Small intestine (tissue), 7 donors: Measurements from ENCODE around the gene TANK. TPM values are rescaled to one million over a fixed set of nuclear protein-coding genes. Genes with fewer than 3 reads are reported as not detected.
"Not testable (repeated sequence)": the region's sequence is repeated elsewhere in the genome, so short reads cannot be mapped to it uniquely, and the experiment has no call there.

Experiments
- DNase-seq, 2 donors: peaks; one replicate each; pipeline versions ENCODE4 v3.0.0 to v3.0.0-alpha.2; 2013
- FAIRE-seq: peaks from 2 replicates; lab custom pipeline; 2012; peaks lifted over from hg19 to GRCh38; lab: Jason Lieb, UNC
- H3K27ac ChIP-seq, 3 donors: one replicate each; pipeline ENCODE4 v1.5.1; 2013; ENCODE audit warnings: low read length in 2 of 3, mild to moderate bottlenecking in 2 of 3, control low read depth in 1 of 3, inconsistent platforms in 1 of 3, low read depth in 1 of 3, moderate library complexity in 1 of 3
- H3K27me3 ChIP-seq, 3 donors: one replicate each; pipeline ENCODE4 v1.6.1; 2013; ENCODE audit warnings: low read length in 3 of 3, inconsistent platforms in 1 of 3; ENCODE audit not compliant: control insufficient read depth in 3 of 3, insufficient read depth in 3 of 3
- H3K36me3 ChIP-seq, 3 donors: one replicate each; pipeline ENCODE4 v1.6.1; 2013; ENCODE audit warnings: low read length in 3 of 3, inconsistent platforms in 1 of 3, low read depth in 1 of 3, mild to moderate bottlenecking in 1 of 3, moderate library complexity in 1 of 3; ENCODE audit not compliant: control insufficient read depth in 3 of 3, insufficient read depth in 2 of 3
- H3K4me1 ChIP-seq, 3 donors: one replicate each; pipeline ENCODE4 v1.6.1; 2013; ENCODE audit warnings: low read length in 2 of 3, inconsistent platforms in 1 of 3, low read depth in 1 of 3, mild to moderate bottlenecking in 1 of 3, moderate library complexity in 1 of 3; ENCODE audit not compliant: control insufficient read depth in 3 of 3, insufficient read depth in 2 of 3
- H3K4me3 ChIP-seq, 3 donors: one replicate each; pipeline ENCODE4 v1.5.1; 2013; ENCODE audit warnings: low read length in 3 of 3, control low read depth in 1 of 3, inconsistent platforms in 1 of 3, low read depth in 1 of 3, mild to moderate bottlenecking in 1 of 3, moderate library complexity in 1 of 3
- H3K9me3 ChIP-seq, 2 donors: one replicate each; pipeline ENCODE4 v1.6.1; 2013; ENCODE audit warnings: low read depth in 1 of 2, low read length in 1 of 2; ENCODE audit not compliant: control insufficient read depth in 2 of 2, insufficient read depth in 1 of 2
- WGBS, 3 donors: extraction: QIAGEN DNeasy Blood & Tissue Kit; methylation state at CpG; one replicate each; pipeline ENCODE4 v1.1.7; 2013; 5-methylcytosine and 5-hydroxymethylcytosine counted together
- polyA plus RNA-seq, 4 donors: library from polyadenylated mRNA; stranded (reverse) in 3 of 4; unstranded in 1 of 4; fragments of 200-250 nt in 3 of 4; fragments of 120-200 nt in 1 of 4; gene quantifications; one replicate each; pipeline versions ENCODE4 v1.2.1 to v1.2.3, GENCODE V29; 2013
- donor health status: healthy with polysubstance abuse.
- donor health status: control.
- donor health status: control.
- donor health status: Bipolar disorder and iron deficiency.
- donor health status: healthy.

The TANK gene
- polyA plus RNA-seq, 4 donors: 27.7 to 54.8 (median 37.1) TPM

DNA sequence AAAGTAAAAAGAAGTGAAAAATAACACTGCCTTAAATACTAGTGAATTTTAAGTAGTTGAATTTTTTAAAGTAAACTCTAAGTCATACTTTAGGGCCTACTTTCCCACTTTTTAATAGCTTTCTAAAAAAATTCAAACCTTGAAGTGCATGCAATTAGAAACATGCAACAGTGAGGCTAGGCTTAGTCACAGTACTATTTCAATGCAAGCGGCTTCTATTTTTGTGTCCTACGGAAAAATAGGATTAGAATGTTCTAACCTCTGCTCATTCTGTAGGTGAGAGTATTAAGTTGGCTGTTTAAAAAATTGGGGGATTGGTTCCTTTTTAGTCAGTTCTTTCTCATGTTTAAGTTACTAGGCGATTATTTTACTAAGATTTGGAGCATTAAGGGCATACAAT lies 108.9 kb downstream of the TANK start:
- Histone ChIP-seq H3K4me1 (no peaks in the 10 kb centered on the region), H3K9me3 (peaks cover 0 to 9% of the 10 kb centered on the region in 2 donors), H3K4me3 (no peak overlapping the region), H3K27me3 (no peaks in the 10 kb centered on the region), H3K36me3 (no peaks in the 10 kb centered on the region), H3K27ac (no peak overlapping the region)
- FAIRE-seq (no peak), DNase-seq (no peak)
- 94 to 95% (median 95%) methylated on average over 3 of the region's 3 CpGs for WGBS, 3 donors

DNA sequence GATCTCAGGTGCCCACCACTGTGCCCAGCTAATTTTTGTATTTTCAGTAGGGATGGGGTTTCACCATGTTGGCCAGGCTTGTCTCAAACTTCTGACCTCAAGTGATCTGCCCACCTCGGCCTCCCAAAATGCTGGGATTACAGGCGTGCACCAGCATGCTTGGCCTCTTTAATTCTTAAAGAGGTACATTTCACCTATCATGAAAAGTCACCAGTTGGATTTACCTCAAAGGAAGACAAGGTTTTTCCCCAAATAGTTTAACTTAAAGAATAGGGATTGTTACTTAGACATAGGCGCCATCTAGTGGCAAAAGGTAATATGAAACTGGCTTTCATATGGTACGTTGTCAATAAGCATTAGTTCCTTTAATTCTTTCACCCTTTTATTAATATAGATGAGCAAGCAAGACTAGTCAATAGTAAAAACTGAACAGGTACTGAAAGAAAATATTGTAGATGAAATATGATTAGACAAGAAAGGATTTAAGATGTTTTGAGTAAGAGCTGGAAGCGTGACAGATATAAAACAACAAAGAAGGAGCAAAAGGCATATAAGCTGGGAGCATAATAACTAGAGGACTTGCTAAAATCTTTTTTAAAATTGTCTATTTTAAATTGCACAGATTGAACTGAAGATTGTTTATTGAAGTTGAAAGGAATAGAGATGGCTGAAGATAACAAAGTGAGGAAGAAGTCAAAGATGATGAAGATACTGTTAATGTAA lies 113.0 kb downstream of the TANK start:
- FAIRE-seq (peak; percentile 41), DNase-seq (peak; percentile 61)

DNA sequence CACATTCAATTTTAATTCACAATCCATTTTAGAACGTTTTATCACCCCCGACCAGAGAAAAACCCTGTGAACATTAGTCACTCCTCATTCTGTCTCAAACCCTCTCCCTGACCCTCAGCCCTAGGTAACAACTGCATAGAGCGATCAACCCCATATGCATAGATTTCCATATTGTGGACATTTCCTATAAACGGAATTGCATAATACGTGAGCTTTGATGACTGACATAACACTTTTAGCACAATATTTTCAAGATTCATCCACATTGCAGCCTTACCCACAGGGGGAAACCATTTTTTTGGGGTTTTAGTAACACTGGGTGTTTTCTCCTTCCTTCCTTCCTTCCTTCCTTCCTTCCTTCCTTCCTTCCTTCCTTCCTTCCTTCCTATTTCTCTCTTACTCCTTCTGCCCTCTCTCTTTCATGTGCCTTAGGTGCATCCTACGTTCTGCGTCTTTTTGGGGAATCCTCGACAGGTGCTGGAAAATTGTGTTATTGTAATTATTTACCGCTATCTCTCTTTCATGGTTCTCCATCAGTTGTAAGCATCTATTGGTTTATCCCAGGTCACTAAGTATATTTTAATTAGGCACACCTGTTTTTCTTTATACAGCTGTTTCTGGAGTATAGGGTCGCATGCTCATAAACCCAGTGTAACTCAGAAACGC lies 118.5 kb downstream of the TANK start:
- not testable (repeated sequence) for H3K4me1 ChIP-seq, H3K27ac ChIP-seq, FAIRE-seq, H3K4me3 ChIP-seq, H3K36me3 ChIP-seq, H3K27me3 ChIP-seq
- DNase-seq: peak; percentile 17 to 40
- H3K9me3 ChIP-seq: peaks cover 0 to 11% of the 10 kb centered on the region in 2 donors
- WGBS, 3 donors: 63 to 65% (median 64%) methylated on average over 11 of the region's 11 CpGs

More for the DNA sequence above, 113.0 kb downstream of the TANK start:
- 38 to 45% (median 43%) methylated on average over 5 of the region's 5 CpGs for WGBS, 3 donors
- Histone ChIP-seq H3K27ac (no peak overlapping the region), H3K9me3 (peaks cover 0 to 9% of the 10 kb centered on the region in 2 donors), H3K4me3 (no peak overlapping the region), H3K4me1 (no peaks in the 10 kb centered on the region), H3K27me3 (no peaks in the 10 kb centered on the region), H3K36me3 (no peaks in the 10 kb centered on the region)

DNA sequence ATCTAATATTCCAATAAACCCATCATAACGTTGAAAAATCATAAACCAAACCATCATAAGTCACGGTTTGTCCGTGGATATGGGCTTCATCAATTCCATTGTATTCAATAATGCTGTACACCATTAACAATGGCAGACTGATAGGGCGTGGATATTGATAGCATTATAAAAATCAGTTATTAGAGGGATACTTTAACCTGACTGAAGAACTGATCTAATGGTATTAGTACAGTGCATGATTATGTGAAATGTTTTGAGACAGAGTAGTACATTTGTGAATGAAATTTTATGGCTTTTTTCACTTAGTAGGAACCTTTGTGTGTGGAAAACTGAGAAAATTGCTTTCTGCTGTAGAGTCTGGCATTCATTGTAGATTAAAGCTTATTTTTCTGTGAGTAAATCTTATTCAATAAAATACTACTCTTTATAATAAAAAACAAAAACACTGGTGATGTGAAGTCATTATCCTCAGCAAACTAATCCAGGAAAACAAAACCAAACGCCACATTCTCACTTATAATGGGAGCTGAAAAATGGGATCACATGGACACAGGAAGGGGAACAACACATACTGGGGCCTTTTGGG lies 119.1 kb downstream of the TANK start:
- not testable (repeated sequence) for H3K4me3 ChIP-seq, H3K36me3 ChIP-seq, H3K27me3 ChIP-seq, H3K27ac ChIP-seq, H3K4me1 ChIP-seq, DNase-seq
- peak; percentile 78 for FAIRE-seq
- peaks cover 0 to 11% of the 10 kb centered on the region in 2 donors for H3K9me3 ChIP-seq
- 68 to 75% (median 68%) methylated on average over 5 of the region's 5 CpGs for WGBS, 3 donors

DNA sequence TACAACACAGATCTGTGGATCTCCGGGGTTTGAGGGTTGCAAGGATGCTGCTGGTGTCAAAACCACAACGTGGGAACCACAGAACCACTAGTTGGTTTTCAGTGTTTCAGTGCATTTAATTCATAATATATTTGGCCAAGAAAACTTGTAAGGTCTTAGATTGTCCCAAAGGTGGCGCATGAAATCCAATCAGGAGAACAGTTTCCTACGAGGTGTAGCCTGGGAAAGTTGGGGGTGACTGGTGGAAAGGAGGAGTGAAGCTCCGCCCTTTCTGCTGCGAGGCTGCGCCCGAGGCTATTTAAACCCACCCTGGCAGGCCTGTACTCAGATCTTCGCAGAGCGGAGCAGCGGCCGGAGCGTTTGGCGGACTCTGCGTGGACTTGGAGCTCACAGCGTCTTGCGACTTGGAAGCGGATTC lies 120.7 kb downstream of the TANK start:
- H3K4me1 ChIP-seq, H3K27ac ChIP-seq: not testable (repeated sequence)
- 77 to 79% (median 78%) methylated on average over 18 of the region's 18 CpGs for WGBS, 3 donors

DNA sequence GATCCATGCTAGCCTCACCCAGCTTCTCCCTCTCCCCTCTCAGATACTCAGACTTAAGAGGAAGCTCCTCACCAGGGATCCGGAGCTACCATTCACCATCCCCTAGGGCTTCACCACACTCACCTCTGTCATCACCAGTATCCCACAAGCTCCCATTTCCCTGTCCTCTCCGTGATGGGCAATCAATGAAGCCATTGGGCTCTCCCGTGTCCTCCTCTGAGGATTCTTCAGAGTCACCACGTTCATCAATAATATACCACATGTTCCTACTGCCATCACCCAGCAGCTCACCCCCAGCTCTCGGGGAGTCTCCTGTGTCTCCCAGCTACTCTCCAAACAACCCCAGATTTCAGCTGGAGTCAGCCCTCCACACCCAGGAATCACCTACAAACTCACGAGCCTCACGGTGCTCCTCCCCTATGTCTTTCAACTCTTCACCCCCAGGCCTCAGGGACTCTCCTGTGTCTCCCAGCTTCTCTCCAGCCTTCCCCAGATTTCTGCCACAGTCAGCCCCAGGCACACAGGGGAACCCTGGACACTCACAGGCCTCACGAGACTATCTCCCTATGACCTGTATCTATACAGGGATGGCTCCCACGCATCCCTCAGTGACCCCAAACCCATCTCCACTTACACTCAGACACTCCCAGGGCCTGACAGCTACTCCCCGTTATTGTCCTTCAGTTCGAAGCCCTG lies 121.5 kb downstream of the TANK start:
- H3K36me3 ChIP-seq, H3K4me1 ChIP-seq, DNase-seq, H3K27me3 ChIP-seq, FAIRE-seq, H3K27ac ChIP-seq, H3K4me3 ChIP-seq: not testable (repeated sequence)
- WGBS, 3 donors: 77 to 83% (median 82%) methylated on average over 11 of the region's 11 CpGs
- H3K9me3 ChIP-seq: peaks cover 0 to 15% of the 10 kb centered on the region in 2 donors

More for the DNA sequence above, 120.7 kb downstream of the TANK start:
- DNase-seq: peak; percentile 2 to 26
- H3K4me3 ChIP-seq, H3K36me3 ChIP-seq, H3K27me3 ChIP-seq, FAIRE-seq: not testable (repeated sequence)
- peaks cover 0 to 12% of the 10 kb centered on the region in 2 donors for H3K9me3 ChIP-seq

DNA sequence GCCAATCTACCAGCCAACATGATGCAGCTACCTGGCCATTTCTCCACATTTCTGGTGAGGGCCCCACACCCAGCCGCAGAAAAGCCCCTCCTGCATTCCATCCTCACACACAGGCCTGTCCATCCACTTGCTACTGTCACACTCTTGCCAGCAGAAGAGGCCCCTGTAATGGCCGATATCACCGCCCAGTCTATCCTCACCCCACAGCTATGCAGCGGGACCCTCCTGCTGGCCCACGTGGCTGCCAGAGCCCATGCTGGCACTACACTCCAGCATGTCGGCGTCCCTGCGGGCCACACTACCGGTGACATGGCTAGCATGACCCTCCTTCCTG lies 122.0 kb downstream of the TANK start:
- H3K4me1 ChIP-seq, H3K36me3 ChIP-seq, DNase-seq, FAIRE-seq, H3K27me3 ChIP-seq, H3K27ac ChIP-seq, H3K4me3 ChIP-seq: not testable (repeated sequence)
- peaks cover 0 to 15% of the 10 kb centered on the region in 2 donors for H3K9me3 ChIP-seq
- 89 to 95% (median 92%) methylated on average over 9 of the region's 9 CpGs for WGBS, 3 donors

DNA sequence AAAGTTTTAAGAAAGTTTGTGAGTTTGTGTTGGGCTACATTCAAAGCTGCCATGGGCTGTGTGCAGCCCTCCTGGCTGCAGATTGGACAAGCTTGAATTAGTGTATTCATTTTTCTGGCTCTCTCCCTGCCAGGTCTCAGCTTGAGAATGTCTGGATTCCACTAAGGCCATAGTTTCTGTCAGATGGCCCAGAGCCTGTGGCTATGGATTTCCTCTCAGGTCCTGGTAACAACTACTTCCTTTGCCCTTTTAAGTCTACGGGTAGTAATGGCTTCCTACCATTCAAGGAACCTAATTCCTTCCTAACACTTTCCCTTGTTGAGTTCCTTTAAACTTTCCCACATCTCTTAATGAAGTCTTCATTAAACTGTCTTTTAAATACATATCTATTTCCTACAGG lies 123.7 kb downstream of the TANK start:
- Histone ChIP-seq H3K27ac (no peak overlapping the region), H3K36me3 (no peaks in the 10 kb centered on the region), H3K4me3 (no peak overlapping the region), H3K4me1 (no peaks in the 10 kb centered on the region), H3K27me3 (no peaks in the 10 kb centered on the region), H3K9me3 (peaks cover 0 to 10% of the 10 kb centered on the region in 2 donors)
- DNase-seq (no peak), FAIRE-seq (no peak)
- WGBS, 3 donors: 64 to 71% (median 68%) methylated on average over 1 of the region's 1 CpG
